Left ventricle myocardium superior (tissue), 1 donor: Measurements from ENCODE around the gene CLOCK. TPM values are rescaled to one million over a fixed set of nuclear protein-coding genes. Genes with fewer than 3 reads are reported as not detected.

Experiments
- ATAC-seq: fragments of 200-7000 bp; cut with Tn5 transposase; one replicate; pipeline ENCODE4 v1.9.1; 2020; ENCODE audit warnings: mild to moderate bottlenecking, moderate library complexity
- DNase-seq: peaks from one replicate; pipeline ENCODE4 v3.0.0-alpha.2; 2020
- intact Hi-C: fragments of 100-400 bp; cut with micrococcal nuclease; formaldehyde crosslinking; loops from one replicate; pipeline ENCODE4 v1.11.0; 2022
- total RNA-seq: library from RNA; stranded (reverse); fragmentation: NEBNext Ultra II Directional; extraction: Animal tissue kit (Norgen Biotek cat#: 25700); gene quantifications from one replicate; pipeline ENCODE4 v1.2.1, GENCODE V29; 2021
- donor health status: DM: no; HTN: yes; CAD: no; lungs with severe emphysema.

Gene CLOCK
- total RNA-seq, 1 donor from 2014 or later = 37.4 TPM

GRCh38 chr4:55545641-55546505, 836 bp downstream of the CLOCK start:
- DNase-seq = peak; percentile 92
- ATAC-seq = peak; percentile 79
- intact Hi-C loops = no loop called here

GRCh38 chr4:55545151-55545550, 1.6 kb downstream of the CLOCK start:
- DNase-seq (no peak), ATAC-seq (no peak)
- intact Hi-C loops = no loop called here

- DNase-seq (no peak), ATAC-seq (no peak)
- intact Hi-C loops = no loop called here
Measured at GRCh38 chr4:55543858-55544257, 2.9 kb downstream of the CLOCK start.

GRCh38 chr4:55540271-55540670, 6.4 kb downstream of the CLOCK start:
- DNase-seq (no peak), ATAC-seq (no peak)
- intact Hi-C loops = no loop called here

- no peak for ATAC-seq
- no peak for DNase-seq
- intact Hi-C loops = no loop called here
Measured at GRCh38 chr4:55539658-55540057, 7.1 kb downstream of the CLOCK start.

- intact Hi-C loops = no loop called here
- DNase-seq (no peak), ATAC-seq (no peak)
Measured at GRCh38 chr4:55538531-55538930, 8.2 kb downstream of the CLOCK start.

- intact Hi-C loops = no loop called here
- ATAC-seq = no peak
- DNase-seq = no peak
Measured at GRCh38 chr4:55534306-55534705, 12.4 kb downstream of the CLOCK start.

GRCh38 chr4:55530691-55531090, 16.0 kb downstream of the CLOCK start:
- DNase-seq = no peak
- intact Hi-C loops = no loop called here
- ATAC-seq = no peak

GRCh38 chr4:55530167-55530566, 16.5 kb downstream of the CLOCK start:
- intact Hi-C loops = no loop called here
- ATAC-seq (no peak), DNase-seq (no peak)

- DNase-seq (no peak), ATAC-seq (no peak)
- intact Hi-C loops = no loop called here
Measured at GRCh38 chr4:55528491-55528890, 18.2 kb downstream of the CLOCK start.

- DNase-seq (no peak), ATAC-seq (no peak)
- intact Hi-C loops = no loop called here
Measured at GRCh38 chr4:55524844-55525571, 21.7 kb downstream of the CLOCK start.

- ATAC-seq = no peak
Measured at GRCh38 chr4:55518442-55518841, 28.3 kb downstream of the CLOCK start.

GRCh38 chr4:55517526-55518229, 29.0 kb downstream of the CLOCK start:
- intact Hi-C loops = no loop called here
- DNase-seq (no peak), ATAC-seq (no peak)

More at GRCh38 chr4:55518442-55518841, 28.3 kb downstream of the CLOCK start:
- intact Hi-C loops = no loop called here
- DNase-seq = no peak

- intact Hi-C loops = no loop called here
- DNase-seq = no peak
- ATAC-seq = no peak
Measured at GRCh38 chr4:55512922-55513571, 33.7 kb downstream of the CLOCK start.

GRCh38 chr4:55512077-55512476, 34.6 kb downstream of the CLOCK start:
- ATAC-seq = no peak
- intact Hi-C loops = no loop called here
- no peak for DNase-seq

- DNase-seq (no peak), ATAC-seq (no peak)
- intact Hi-C loops = no loop called here
Measured at GRCh38 chr4:55510685-55511084, 36.0 kb downstream of the CLOCK start.

GRCh38 chr4:55509266-55509665, 37.4 kb downstream of the CLOCK start:
- DNase-seq (no peak), ATAC-seq (no peak)
- intact Hi-C loops = no loop called here

- DNase-seq = no peak
- ATAC-seq = peak; percentile 70
- intact Hi-C loops = no loop called here
Measured at GRCh38 chr4:55507612-55508011, 39.1 kb downstream of the CLOCK start.

GRCh38 chr4:55503169-55503568, 43.5 kb downstream of the CLOCK start:
- intact Hi-C loops = no loop called here
- DNase-seq = no peak
- ATAC-seq = no peak

- DNase-seq = no peak
- no peak for ATAC-seq
- intact Hi-C loops = no loop called here
Measured at GRCh38 chr4:55500072-55500471, 46.6 kb downstream of the CLOCK start.
